GM13977 (cell line): ENCODE data around the gene MAP3K15.

Source experiments
- DNase-seq: peaks from one replicate; pipeline ENCODE4 v3.0.0; 2012; ENCODE audit warnings: low spot score
- in situ Hi-C: fragments of 300-500 bp; cut with MboI; formaldehyde crosslinking; loops from one replicate; pipeline ENCODE4 v1.12.0; 2022; ENCODE audit warnings: low sequenced_read_pairs, low pct_unique_long_range_greater_than_20kb, mixed read lengths, inconsistent platforms; ENCODE audit not compliant: unreplicated experiment
- TF ChIP-seq, protein P1 (sequence below): IDR thresholded peaks from 2 replicates; pipeline ENCODE4 v1.5.1; 2012; ENCODE audit warnings: mild to moderate bottlenecking, control low read depth; ENCODE audit not compliant: insufficient read depth; ENCODE audit errors: extremely low read depth, missing control alignments

The MAP3K15 gene

DNA sequence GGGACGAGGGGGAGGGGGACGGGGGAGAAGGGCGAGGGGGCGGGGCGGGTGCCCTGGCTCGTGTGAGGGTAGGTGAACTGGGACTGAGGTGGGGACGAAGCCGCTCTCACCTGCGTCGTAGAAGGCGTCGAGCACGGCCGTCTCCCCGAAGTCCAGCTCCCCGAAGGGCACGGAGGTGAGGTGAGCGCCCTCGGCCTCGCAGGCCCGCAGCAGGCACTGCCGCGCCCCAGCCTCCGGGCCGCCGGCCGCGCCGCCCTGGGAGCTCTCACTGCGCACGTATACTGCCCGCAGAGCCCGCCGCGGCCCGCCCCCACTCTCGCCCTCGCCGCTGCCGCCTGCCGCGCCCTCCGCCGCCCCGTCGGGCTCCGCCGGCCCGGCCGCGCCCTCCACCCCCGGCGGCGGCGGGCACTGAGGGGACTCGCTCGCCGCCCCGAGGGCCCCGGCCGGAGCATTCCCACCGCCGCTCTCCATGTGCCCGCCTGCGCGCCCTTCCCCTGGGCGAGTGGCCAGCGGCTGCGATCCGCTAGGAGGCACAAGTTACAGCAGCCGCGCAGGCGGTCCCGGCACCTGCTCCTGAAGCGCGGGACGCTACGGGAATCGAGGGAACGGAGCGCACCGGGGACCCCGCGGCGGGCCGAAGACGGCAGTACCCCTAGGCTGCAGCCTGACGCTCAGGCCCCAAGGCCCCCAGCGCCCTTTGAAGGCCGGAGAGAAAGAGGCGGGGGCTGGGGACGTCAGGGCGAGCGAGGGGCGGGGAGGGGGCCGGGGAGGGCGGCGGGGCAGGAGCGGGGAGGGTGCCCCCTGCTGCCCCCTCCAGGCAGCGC is at the start of gene MAP3K15:
Gene MAP3K15 (minus strand): TSS at position 718 of the 824 bp plus-strand sequence. CDS start 247 bp downstream, at position 471.
- DNase-seq: peak; percentile 52
- in situ Hi-C loops: no loop called here

DNA sequence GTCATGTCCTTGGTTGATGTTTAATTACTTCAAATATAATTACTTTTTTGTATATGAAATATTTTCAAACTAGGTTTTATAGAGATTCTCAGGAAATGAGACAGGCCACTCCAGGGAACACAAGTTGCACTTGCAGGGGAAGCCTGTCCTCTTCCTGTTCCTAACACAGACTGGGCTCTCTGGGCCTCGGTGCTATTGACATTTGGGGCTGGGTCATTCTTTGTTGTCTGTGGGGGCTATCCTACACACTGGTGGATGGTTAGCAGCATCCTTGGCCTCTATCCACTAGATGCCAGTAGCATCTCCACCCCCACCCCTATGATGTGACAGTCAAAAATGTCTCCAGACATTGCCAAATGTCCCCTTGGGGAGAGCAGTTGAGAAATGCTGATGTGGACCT is 49.3 kb upstream of the MAP3K15 start:
- no peak for DNase-seq
- TF ChIP-seq, protein P1, sequence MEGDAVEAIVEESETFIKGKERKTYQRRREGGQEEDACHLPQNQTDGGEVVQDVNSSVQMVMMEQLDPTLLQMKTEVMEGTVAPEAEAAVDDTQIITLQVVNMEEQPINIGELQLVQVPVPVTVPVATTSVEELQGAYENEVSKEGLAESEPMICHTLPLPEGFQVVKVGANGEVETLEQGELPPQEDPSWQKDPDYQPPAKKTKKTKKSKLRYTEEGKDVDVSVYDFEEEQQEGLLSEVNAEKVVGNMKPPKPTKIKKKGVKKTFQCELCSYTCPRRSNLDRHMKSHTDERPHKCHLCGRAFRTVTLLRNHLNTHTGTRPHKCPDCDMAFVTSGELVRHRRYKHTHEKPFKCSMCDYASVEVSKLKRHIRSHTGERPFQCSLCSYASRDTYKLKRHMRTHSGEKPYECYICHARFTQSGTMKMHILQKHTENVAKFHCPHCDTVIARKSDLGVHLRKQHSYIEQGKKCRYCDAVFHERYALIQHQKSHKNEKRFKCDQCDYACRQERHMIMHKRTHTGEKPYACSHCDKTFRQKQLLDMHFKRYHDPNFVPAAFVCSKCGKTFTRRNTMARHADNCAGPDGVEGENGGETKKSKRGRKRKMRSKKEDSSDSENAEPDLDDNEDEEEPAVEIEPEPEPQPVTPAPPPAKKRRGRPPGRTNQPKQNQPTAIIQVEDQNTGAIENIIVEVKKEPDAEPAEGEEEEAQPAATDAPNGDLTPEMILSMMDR: no peak
- in situ Hi-C loops: no loop called here

More for the DNA sequence above, at the start of gene MAP3K15:
- TF ChIP-seq, protein P1: peak; percentile 32

DNA sequence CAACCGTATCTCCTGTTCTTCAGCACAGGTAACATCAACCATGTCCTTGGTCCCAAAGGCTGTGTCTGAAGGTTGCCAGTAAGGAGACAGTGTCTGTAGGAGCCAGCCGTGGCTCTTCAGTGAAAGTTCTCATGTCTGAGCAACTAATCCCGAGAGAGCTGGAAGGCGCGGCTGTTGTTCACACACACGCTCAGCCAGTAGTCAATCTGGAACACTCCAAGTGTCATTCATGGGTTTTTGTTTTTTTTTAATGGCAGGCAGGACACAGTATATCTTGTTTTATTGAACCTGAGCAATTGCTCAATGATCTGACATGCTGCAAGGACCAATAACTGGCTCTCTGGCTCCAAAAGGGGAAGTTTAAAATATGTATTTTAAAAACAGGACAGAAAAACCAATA is 48.4 kb upstream of the MAP3K15 start:
- no peak for DNase-seq
- in situ Hi-C loops: no loop called here
- TF ChIP-seq, protein P1: no peak

DNA sequence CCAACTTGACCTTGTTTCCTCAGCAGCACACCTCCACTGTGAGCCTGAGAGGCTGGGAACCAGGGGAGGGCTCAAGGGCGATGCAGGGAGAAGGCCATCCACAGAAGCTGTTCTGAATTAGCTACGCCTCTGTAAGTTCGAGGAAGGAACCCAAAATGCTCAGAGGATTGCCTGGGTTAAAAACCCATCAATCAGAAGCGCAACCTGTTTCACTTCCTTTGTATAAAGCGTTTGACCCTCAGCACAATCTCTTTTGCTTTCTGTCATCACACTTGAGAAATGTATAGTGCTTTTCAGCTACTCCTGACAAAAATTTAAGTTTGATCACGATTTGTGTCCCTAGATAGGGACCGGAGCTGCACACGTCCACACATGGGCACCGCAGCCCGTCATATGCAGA is 48.0 kb upstream of the MAP3K15 start:
- in situ Hi-C loops: no loop called here
- TF ChIP-seq, protein P1: no peak
- no peak for DNase-seq

GRCh38 chrX:19560611-19561010 is 45.3 kb upstream of the MAP3K15 start:
- TF ChIP-seq, protein P1: no peak
- in situ Hi-C loops: no loop called here
- DNase-seq: no peak

DNA sequence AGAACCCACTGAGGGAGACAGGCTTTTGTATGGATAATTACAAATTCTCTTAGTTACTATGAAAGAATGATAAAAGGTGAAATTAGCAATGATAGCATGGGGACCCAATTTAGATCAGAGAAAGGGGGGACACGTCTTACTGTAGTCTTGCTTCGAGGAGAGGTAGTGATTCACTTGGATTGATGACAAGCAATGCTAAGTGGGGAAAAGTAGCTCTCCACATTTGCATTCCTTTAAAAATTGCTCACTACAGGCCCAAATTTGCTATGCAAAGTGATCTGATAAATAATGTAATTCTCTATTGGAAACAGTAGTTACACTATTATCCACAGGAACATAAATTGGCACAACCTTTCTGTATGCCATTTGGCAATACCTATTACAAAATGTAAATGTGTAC is 42.5 kb upstream of the MAP3K15 start:
- in situ Hi-C loops: no loop called here
- TF ChIP-seq, protein P1: no peak
- DNase-seq: no peak
